Measurements from ENCODE around the gene ZNF215. TPM values are rescaled to one million over a fixed set of nuclear protein-coding genes. Genes with fewer than 3 reads are reported as not detected.

The ZNF215 gene
- total and polyA plus RNA-seq, 2 of the 8 experiments (the other 6 are each of a cell fraction or from before 2014, with no cell fraction given), result 6.4 to 17.9 TPM

DNA sequence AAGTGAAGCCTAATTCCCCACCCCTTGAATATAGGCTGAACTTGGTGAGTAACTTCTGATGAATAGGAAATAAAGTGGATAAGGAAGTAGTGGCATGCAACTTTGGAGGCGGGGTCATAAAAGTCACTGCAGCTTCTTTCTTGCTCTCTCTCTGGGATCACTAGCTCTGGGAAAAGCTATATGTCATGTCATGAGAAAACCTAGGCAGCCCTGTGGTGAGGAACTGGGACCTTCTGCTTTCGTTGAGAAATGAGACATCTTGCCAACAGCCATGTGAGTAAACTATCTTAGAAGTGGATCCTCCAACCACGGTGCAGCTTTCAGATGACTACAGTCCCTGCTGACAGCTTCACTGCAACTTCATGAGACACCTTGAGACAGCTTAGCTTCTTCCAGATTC, 78.3 kb downstream of the ZNF215 start:
- Histone ChIP-seq H3K79me1 (ENCODE audit: low read depth, low read length) (no peaks in the 10 kb centered on the region), H2AFZ (ENCODE audit: low read length) (no peak overlapping the region), H3K4ac (replicated peaks; ENCODE audit: insufficient read length, low read depth, low read length) (no peak overlapping the region), H2BK12ac (ENCODE audit: low read depth, low read length) (no peak overlapping the region), H3K79me2 (ENCODE audit: control insufficient read depth in 1 of 2, insufficient read depth in 2 of 2, low read length in 2 of 2) (no peaks in the 10 kb centered on the region), H2AK5ac (ENCODE audit: low read depth, low read length) (no peak overlapping the region), H3K14ac (ENCODE audit: insufficient read length) (no peak overlapping the region), H3K4me1 (replicated peaks in 1 of 4; ENCODE audit: control insufficient read depth in 3 of 4, insufficient read depth in 4 of 4, low read length in 3 of 4) (no peaks in the 10 kb centered on the region), H3K23me2 (ENCODE audit: low read depth, low read length) (no peaks in the 10 kb centered on the region), H2BK120ac (replicated peaks; ENCODE audit: low read depth, low read length) (no peak overlapping the region), H3K27me3 (replicated peaks in 1 of 4; ENCODE audit: control insufficient read depth in 3 of 4, extremely low read depth in 1 of 4, insufficient read depth in 3 of 4, low read length in 3 of 4) (no peaks in the 10 kb centered on the region), H4K20me1 (replicated peaks in 1 of 2; ENCODE audit: control insufficient read depth in 1 of 2, insufficient read depth in 2 of 2, low read length in 2 of 2) (peaks cover 1 to 2% of the 10 kb centered on the region in 2 experiments), H3K4me3 (ENCODE audit: extremely low read depth in 1 of 4, insufficient read depth in 2 of 4, low read depth in 3 of 4, low read length in 4 of 4) (no peak overlapping the region), H2BK20ac (ENCODE audit: low read length) (no peak overlapping the region), H3K9ac (replicated peaks in 1 of 4; ENCODE audit: extremely low read depth in 1 of 4, low read depth in 3 of 4, low read length in 3 of 4) (no peak overlapping the region), H4K91ac (replicated peaks; ENCODE audit: insufficient read length, low read length) (no peak overlapping the region), H2BK5ac (ENCODE audit: low read depth, low read length) (no peak overlapping the region), H4K8ac (ENCODE audit: extremely low read depth, insufficient read depth, low read length) (no peak overlapping the region), H3K36me3 (ENCODE audit: control insufficient read depth in 2 of 4, insufficient read depth in 4 of 4, low read length in 3 of 4) (peaks cover 0 to 6% (median 3%) of the 10 kb centered on the region in 4 experiments; a peak in 1 of 8 replicates), H4K5ac (ENCODE audit: insufficient read length, low read depth, low read length) (no peak overlapping the region), H3K4me2 (ENCODE audit: insufficient read depth in 1 of 2, low read depth in 2 of 2, low read length in 2 of 2) (no peak overlapping the region), H3K27ac (ENCODE audit: low read depth, low read length) (no peak overlapping the region), H3K56ac (replicated peaks; ENCODE audit: insufficient read length, low read depth, low read length) (no peak overlapping the region), H3K9me3 (ENCODE audit: insufficient read depth in 2 of 2, low read depth in 1 of 2, low read length in 1 of 2) (no peaks in the 10 kb centered on the region), H3K18ac (ENCODE audit: extremely low read depth, low read length) (no peak overlapping the region), H3K23ac (ENCODE audit: insufficient read length) (no peak overlapping the region), H2BK15ac (ENCODE audit: low read length) (no peak overlapping the region)
- CTCF ChIA-PET (ENCODE audit: partially characterized antibody), result no interaction called here
- POLR2A ChIA-PET (ENCODE audit: partially characterized antibody), result no interaction called here
- DNase-seq (ENCODE audit: low read depth in 1 of 2, low spot score in 2 of 2) (no peak), FAIRE-seq (no peak)
- WGBS, 2 experiments (ENCODE audit: extremely low coverage in 1 of 2, insufficient coverage in 1 of 2, insufficient read length in 1 of 2, insufficient replicate concordance in 2 of 2, low coverage in 1 of 2, low lambda C conversion rate in 2 of 2, missing lambda C conversion rate in 1 of 2), result 76% methylated on average over 3 of the region's 3 CpGs; no CpG with 5 or more reads in 1 of the 2 experiments
- TF ChIP-seq SIN3A (conservative IDR thresholded peaks at IDR 0.05 in 1 of 2, IDR thresholded peaks at IDR 0.05 in 1 of 2; ENCODE audit: low read depth in 1 of 2, low read length in 2 of 2) (no peak), FOSL1 (IDR thresholded peaks at IDR 0.05; ENCODE audit: insufficient read depth, low read depth, low read length) (no peak), CREB1 (IDR thresholded peaks at IDR 0.05) (no peak), E2F6 (IDR thresholded peaks at IDR 0.05) (no peak), KDM5A (IDR thresholded peaks at IDR 0.05; ENCODE audit: low read length) (no peak), PHF8 (conservative IDR thresholded peaks at IDR 0.05; ENCODE audit: low read depth, low read length) (no peak), KDM4A (IDR thresholded peaks at IDR 0.05; ENCODE audit: low read depth, low read length, severe bottlenecking) (no peak)

Data from H1 (cell line).